ENCODE results near the gene LRRC49.
"Not testable (repeated sequence)": the region's sequence is repeated elsewhere in the genome, so short reads cannot be mapped to it uniquely, and the experiment has no call there.

The LRRC49 gene

GRCh38 chr15:70995383-70995970, 102.9 kb downstream of the LRRC49 start:
- DNase-seq (ENCODE audit: low read depth) = no peak
- H3K4me3 ChIP-seq (ENCODE audit: low read depth, low read length) = no peak overlapping the region

GRCh38 chr15:70998319-70998718, 105.7 kb downstream of the LRRC49 start:
- H3K4me3 ChIP-seq (ENCODE audit: low read depth, low read length) = no peak overlapping the region
- no peak for DNase-seq (ENCODE audit: low read depth)
- TF ChIP-seq CTCF (IDR thresholded peaks at IDR 0.05; ENCODE audit: insufficient read depth, low read depth, low read length, missing control alignments) = no peak

More at GRCh38 chr15:70995383-70995970, 102.9 kb downstream of the LRRC49 start:
- TF ChIP-seq CTCF (IDR thresholded peaks at IDR 0.05; ENCODE audit: insufficient read depth, low read depth, low read length, missing control alignments) = no peak

GRCh38 chr15:71002316-71002715, 109.7 kb downstream of the LRRC49 start:
- no peak overlapping the region for H3K4me3 ChIP-seq (ENCODE audit: low read depth, low read length)
- DNase-seq (ENCODE audit: low read depth) = no peak
- no peak for TF ChIP-seq CTCF (IDR thresholded peaks at IDR 0.05; ENCODE audit: insufficient read depth, low read depth, low read length, missing control alignments)

- TF ChIP-seq CTCF (IDR thresholded peaks at IDR 0.05; ENCODE audit: insufficient read depth, low read depth, low read length, missing control alignments) = no peak
- H3K4me3 ChIP-seq (ENCODE audit: low read depth, low read length) = no peak overlapping the region
- DNase-seq (ENCODE audit: low read depth) = no peak
These were observed 110.7 kb downstream of the LRRC49 start for GRCh38 chr15:71003319-71003718.

- H3K4me3 ChIP-seq (ENCODE audit: low read depth, low read length); DNase-seq (ENCODE audit: low read depth): not testable (repeated sequence)
These were observed 111.9 kb downstream of the LRRC49 start for GRCh38 chr15:71004506-71004905.

GRCh38 chr15:71005895-71006294, 113.3 kb downstream of the LRRC49 start:
- no peak for TF ChIP-seq CTCF (IDR thresholded peaks at IDR 0.05; ENCODE audit: insufficient read depth, low read depth, low read length, missing control alignments)
- DNase-seq (ENCODE audit: low read depth) = no peak
- no peak overlapping the region for H3K4me3 ChIP-seq (ENCODE audit: low read depth, low read length)

- TF ChIP-seq CTCF (IDR thresholded peaks at IDR 0.05; ENCODE audit: insufficient read depth, low read depth, low read length, missing control alignments) = no peak
- H3K4me3 ChIP-seq (ENCODE audit: low read depth, low read length) = no peak overlapping the region
- DNase-seq (ENCODE audit: low read depth) = no peak
These were observed 115.7 kb downstream of the LRRC49 start for GRCh38 chr15:71008250-71008870.
